CD4-positive, alpha-beta T cell treated with Interleukin-10 for 1 hour (primary cell): Measurements from ENCODE around the gene COA6.

Experiments
- DNase-seq: peaks from one replicate; pipeline ENCODE4 v3.0.0-alpha.2; 2020

Gene COA6, protein sequence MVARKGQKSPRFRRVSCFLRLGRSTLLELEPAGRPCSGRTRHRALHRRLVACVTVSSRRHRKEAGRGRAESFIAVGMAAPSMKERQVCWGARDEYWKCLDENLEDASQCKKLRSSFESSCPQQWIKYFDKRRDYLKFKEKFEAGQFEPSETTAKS

DNA sequence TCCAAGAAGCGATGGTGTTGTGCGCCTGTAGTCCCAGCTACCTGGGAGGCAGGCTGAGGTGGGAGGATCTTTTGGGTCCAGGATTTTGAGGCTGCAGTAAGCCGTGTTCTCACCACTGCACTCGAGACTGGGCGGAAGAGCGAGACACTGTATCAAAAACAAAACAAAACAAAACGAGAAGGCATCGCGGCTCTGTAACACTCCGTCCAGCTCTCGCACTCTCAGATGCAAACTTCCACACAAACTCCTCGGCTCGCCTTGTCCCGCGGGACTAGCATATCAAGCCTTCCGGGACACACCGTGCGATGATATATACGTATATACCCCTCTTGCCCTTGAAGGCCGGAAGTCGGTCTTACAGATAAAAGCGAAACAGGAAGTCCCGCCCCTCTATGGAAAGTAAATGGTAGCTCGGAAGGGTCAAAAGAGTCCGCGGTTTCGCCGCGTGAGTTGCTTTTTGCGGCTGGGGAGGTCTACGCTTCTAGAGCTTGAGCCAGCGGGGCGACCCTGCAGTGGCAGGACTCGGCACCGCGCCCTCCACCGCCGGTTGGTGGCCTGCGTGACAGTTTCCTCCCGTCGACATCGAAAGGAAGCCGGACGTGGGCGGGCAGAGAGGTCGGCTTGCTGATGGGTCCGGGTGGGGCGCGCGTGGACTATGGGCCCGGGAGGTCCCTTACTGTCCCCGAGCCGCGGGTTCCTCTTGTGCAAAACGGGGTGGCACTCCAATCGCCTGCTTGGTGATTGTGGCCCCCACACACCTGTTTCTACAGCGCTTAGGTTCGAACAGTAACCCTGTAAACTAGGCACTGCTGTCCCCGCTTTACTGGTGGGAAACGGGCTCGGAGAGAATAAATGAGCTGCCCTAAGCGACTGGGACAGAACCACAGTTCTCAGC lies at the start of gene COA6:
Gene COA6, plus strand, starts transcription at position 393 of the 895 bp plus-strand sequence. Its CDS starts 11 bp downstream, at position 404.
- peak; percentile 94 for DNase-seq

DNA sequence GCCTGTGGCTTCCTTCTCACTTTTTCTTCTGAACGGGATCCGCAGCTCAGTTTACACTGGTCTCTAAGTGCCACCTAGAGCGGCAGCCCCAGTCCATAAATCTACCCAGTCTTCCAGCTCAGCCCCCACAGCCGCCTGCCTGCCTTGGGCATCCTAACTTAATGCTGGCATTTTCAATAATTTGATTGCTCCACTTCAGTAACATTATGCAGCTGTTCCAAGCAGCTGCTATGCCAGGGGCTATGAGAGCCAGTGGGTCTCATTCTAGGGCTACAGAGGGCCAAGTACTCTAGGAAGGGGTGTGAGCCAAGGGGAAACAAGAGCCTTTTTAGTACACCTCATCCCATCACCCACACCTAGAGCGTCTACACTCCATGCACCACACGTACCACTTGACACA lies 48.4 kb upstream of the COA6 start:
- no peak for DNase-seq

DNA sequence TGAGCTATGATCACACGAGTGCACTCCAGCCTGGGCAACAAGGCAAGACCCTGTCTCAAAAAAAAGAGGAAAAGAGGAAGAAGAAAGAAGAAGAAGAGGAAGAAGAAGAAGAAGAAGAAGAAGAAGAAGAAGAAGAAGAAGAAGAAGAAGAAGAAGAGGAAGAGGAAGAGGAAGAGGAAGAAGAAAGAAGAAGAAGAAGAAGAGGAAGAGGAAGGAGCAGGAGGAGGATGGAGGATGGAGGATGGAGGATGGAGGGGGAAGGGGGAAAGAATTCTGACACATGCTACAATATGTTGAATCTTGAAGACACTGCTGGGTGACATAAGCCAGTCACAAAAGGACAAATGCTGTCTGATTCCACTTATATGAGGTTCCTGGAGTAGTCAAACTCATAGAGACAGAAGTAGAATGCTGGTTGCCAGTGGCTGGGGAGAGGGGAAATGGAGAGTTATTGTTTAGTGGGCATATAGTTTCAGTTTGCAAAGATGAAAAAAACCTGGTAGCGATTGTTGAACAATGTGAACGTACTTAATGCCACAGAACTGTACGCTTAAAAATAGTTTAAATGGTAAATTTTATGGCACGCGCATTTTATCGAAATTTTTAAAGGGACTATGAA lies 47.3 kb upstream of the COA6 start:
- DNase-seq = peak; percentile 13

DNA sequence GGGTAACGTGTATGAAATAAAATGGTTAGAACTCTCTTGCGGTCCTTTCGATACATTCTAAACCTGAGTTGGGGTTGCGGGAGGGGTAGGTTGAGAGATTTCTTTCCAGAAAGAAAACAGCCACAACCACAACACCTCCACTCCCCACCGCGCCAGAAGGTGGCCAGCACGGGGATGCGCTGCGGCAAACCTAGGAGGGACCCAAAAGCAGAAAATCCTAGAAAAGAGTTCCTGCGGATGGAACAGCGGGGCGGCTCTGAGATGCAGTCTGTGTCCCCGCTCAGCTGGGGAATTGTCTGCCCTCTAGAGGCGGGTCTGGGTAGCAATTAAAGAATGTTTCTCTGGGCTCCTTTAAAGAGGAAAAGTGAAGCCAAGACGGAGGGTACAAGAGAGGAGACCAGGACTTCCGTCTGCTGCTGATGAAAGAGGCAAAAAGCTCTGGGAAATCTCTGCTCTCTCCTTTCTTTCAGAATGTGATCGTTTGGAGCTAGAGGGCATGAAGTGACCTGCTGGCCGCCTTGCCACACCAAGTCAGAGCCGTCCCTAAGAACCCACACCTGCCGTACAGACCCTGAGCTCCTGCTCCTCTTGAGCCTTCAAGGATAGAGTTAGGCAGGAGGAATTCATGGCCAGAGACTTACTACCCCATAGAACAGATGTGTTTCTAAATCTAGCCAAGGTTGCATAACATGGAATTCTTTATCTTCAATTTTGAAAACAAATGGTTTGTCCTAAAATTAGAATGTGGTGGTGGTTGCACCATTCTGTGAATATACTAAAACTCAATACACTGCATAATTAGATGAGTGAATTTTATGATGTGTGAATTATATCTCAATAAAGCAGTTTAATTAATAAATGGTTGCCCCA lies 46.5 kb upstream of the COA6 start:
- DNase-seq = peak; percentile 72

DNA sequence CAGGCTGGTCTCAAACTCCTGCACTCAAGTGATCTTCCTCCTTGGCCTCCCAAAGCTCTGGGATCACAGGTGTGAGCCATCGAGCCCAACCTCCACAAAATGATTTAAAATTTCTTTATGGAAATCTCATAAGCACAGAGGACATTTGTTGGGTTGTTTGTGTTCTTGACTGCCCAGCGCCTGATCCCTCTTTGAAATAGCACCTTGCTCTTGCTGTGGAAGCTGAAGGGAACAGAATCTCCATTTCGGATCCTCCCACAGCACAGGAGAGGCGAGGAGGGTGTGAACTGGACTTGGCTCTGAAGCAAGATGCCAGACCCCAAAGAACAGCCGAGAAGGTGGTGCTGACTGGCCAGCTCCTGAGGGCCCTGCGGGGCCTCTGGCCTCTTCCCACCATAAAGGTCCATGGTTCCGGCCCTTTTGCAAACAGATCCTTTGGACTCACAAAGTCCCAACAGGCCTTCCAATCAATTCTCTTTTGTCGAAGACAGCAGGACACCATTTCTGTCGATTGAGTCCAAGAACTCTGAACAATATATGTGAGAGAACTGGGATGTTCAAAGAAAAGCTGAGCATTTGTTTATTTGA lies 45.6 kb upstream of the COA6 start:
- DNase-seq = no peak

DNA sequence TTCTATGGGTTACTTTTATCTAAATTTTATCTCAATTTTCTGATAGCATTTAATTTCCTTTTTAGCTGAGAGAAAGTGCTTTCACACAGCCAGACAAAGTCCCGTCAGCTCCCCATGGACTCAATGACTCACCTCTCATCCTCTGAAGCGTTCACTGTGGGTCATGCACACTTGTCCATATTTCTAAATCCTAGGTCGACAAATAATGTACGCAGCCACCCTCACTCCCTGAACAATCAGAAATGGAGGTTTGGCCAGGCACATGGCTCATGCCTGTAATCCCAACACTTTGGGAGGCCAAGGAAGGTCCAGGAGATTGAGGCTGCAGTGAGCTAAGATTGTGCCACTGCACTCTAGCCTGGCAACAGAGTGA lies 42.4 kb upstream of the COA6 start:
- DNase-seq = no peak

DNA sequence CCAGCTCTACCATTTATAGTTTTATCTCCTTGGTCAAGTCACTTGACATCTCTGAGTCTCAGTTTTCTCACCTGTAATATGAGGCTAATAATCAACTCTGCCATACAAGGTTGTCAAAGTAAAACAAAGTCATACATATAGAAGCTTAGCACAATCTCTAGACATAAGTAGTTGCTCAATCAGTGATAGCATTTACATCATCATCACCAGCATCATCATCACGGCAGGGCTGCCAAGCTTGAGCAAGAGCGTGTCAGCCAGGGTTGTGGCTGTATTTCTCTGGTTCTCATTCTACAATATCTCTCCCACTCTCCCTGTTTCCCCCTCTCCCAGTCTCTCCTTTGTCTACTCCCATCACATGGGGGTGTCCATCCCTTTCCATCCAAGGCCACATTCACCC lies 41.7 kb upstream of the COA6 start:
- no peak for DNase-seq

DNA sequence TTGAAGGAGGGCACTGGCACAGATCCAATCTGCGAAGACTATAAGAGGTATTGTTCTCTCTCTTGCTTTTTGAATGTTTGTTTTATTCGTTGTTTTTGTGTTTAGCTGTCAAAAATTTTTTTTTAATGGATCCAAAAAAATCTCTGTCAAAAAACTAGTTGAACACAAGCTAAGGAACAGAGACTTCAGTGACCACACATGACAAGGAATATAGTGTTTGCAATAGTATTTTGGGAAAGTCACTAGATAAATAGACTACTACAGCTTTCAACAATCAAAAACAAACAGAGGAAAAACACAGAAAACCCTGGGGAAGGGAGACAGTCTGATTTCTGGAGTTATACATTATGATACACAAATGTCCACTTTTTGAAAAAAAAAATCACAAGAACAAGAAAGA lies 36.9 kb upstream of the COA6 start:
- DNase-seq = no peak

DNA sequence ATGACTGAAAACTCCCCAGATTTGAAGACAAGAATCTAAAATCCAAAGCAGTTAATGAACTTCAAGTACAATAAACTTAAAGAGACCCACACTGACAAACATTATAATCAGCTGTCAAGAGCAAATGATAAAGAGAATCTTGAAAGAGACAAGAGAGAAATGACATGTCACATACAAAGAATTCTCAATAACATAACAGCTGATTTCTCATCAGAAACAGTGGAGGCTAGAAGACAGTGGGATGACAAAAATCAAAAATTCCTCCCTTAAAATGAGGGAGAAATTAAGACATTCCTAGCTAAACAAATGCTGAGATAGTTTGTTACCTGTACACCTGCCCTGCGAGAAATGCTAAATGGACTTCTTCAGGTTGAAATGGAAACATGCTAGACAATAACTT lies 36.0 kb upstream of the COA6 start:
- DNase-seq = no peak

DNA sequence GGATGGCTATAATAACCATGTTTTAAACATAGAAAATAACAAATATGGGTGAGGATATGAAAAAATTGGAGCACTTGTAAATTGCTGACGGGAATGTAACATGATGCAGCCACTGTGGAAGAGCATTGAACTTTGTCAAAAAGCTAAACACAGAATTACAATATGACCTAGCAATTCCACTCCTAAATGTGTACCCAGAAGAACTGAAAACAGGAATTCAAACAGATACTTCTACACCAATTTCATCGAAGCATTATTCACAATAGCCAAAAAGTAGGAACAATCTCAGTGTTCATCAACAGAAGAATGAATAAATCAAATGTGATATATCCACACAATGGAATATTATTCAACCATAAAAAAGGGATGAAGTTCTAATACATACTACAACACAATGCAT lies 32.7 kb upstream of the COA6 start:
- no peak for DNase-seq

DNA sequence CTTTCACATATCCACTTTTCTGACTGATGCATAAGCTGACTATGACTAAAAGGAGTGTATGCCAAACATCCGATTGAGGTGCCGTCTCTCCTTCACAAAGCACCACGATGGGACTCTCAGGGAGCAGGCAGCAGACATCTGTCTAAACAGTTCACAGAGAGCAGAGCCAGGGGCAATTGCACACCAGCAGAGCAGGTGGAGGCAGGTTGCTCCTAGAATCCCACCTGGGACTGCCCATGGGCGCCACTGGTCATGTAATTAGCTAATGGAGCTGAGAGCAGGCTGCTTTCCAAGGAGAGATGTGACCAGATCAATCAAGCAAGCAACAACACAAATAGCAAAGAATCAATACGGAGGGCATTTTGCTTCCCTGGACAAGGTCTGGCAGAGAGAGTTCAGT lies 30.5 kb upstream of the COA6 start:
- DNase-seq = no peak

DNA sequence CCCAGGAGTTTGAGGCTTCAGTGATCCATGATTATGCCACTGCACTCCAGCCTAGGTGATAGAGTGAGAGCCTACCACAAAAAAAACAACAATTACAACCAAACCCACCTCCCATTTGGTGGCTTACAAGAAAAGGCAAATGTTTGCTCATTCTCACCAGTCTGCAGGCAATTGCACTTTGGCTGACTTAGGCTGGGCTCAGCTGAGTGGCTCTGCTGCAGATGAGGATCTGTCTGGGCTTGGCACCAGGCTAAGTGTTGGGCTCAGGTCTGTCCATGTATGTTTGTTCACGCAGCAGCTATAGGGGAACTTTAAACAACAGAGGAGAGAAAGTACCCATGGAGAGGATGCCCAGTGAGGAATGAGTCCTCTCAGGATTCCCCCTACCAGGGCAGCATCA lies 28.0 kb upstream of the COA6 start:
- DNase-seq = no peak

DNA sequence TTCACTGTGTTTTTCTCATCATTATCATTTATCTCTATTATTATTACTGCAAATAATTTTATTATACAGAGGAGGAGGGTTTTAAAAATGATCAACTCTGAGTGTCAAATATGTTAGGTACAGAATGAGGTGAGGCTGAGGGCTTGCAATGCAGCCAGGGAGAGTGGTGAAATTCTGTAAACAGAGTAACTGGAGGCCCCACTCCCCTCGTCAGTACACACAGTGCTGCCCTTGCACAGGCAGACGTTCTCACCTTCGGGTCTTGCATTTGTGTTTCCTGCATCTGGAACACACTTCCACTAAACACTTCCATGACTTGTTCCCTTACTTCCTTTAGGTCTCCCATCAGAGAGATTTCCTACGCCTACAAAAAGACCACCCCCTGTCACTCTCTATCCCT lies 24.3 kb upstream of the COA6 start:
- DNase-seq = no peak

DNA sequence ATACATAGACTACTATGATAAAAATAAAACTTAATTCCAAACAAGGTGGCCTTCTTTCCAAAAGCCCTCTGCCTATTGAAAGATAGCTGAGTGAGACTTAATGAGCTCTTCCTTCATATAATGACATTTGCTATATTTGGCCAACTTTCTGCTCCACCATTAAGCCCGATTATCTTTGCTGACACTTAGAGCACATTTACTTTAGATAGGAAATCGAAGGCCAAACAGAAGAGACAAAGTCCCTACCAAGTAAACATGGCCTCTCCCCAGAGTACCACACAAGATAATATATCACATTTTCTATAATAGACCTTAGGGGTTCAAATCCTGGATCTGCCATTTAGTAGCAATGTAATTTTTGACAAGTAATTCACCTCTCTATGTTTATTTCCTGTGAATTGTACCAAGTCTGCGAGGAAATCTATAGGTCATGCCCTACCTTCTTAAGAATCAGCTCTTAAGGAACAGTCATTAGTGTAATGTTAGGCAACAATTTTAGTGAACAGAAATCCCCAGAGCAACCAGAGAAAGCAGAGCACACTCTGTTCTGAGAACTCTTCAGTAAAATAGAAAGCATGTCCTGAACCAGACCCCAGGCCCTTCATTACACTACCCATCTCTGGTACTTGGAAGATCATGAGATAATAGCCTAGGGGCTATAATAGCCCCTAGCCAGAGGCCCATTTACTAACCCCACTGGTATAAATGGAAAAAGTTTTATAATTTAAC lies 17.3 kb upstream of the COA6 start:
- no peak for DNase-seq

DNA sequence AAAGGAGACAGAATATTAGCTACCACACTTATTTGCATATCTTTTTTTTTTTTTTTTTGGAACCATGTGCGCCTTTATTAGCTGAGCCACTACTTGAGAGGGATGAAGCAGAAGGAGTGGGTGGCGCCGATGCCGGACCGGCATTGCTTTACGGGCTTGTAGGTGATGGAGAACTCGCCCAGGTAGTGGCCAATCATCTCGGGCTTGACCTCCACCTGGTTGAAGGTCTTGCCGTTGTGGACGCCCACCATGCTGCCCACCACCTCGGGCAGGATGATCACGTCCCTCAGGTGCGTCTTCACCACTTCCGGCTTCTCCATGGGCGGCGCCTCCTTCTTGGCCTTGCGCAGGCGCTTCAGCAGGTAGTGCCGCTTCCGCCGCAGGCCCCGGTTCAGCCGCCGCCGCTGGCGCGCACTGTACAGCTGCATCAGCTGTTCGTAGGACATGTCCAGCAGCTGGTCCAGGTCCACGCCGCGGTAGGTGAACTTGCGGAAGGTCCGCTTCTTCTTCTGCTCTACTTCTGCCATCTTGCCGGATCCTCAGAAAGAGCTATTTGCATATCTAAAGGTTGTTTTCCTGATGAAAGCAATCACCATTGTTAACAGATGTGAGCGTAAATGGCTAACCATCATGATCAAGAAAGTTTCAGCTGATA lies 16.5 kb upstream of the COA6 start:
- DNase-seq = peak; percentile 66

DNA sequence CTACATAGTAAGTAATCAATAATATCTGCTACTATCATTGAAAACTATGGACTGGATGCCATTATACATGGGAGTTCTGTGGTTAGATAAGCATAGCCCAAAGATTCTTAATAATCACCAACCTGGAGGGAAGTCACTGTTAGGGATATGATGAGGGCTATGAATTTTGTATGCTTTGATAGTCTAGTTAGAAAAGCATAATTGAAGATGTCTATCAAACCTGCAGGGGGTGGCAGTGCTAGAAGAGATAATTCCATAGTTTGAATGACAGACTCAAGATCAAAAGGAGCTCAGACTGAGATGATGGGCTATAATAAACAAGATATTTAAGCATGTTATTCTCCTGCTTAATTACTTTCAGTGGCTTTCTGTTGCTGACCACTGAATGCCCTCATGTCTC lies 15.4 kb upstream of the COA6 start:
- DNase-seq = no peak

DNA sequence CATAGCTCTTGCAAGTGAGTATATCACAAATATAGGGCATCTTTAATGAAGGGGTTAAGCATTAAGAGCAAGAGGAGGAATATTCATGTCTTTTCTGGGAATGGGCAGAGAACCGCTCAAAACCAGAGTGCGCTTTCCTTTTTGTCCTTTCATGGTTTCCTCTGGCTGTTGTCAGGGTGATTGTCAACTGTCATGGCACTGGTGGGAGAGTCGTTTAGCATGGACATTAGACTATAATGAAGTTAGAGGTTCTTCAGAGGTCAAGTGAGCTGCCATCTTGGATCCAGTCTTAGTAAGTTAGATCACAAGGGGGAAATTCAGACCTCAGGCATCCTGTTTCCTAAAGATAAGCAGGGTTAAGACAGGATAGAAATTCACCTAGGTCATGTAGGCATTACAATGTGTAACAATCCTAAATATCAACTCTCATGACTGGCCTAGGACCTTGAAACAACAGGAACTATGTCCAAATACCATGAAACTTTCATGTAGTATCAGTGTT lies 12.1 kb upstream of the COA6 start:
- DNase-seq = no peak

DNA sequence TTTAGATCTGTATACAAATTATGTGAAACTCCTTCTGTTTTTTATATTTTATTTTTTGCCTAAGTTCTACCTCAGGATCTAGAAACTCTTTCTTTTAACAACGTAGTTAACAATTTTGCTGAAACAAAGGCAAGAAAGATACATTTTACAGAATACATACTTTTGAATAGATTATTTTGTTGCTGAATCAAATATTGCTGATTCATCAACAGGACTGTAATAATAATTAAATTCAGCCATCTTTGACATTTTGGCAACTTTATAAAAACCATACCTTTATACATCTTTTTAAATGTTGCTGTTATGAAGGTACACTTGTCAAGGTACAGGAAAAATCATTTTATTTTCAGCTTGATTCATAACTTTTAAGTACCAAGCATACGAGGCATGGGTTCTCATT lies 10.7 kb upstream of the COA6 start:
- DNase-seq = no peak

DNA sequence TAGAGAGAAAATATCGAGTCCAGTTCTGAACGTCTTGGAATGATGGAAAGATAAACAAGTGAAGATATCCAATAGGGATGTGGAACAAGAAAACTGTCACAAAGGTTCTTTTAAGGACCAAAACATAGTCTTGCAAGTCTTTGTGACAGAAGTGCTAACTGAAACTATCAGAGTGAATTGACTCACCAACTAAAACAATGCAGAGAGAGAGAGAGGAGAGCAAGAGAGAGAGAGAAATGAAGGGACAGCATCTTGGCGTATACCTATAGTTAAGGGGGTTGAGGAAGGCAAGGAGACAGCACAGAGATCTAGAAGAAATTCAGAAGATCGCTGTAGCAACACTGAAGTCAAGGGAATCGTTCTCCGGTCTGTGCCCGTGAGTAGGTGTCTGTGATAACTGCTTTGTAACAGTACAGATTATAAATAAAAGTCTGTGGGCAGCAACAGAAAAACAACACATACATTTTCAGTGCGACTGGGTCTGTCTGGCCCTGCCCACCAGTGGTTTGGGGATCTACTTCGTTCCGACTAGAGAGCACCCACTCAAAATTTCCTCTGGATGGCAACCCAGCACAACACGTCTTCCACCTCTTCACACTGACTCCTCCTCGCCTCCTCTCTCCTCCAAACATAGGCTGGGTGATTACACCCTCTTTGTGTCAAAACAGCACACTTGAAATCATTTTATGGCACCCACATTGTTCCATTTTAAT lies 4.8 kb upstream of the COA6 start:
- DNase-seq = peak; percentile 38

DNA sequence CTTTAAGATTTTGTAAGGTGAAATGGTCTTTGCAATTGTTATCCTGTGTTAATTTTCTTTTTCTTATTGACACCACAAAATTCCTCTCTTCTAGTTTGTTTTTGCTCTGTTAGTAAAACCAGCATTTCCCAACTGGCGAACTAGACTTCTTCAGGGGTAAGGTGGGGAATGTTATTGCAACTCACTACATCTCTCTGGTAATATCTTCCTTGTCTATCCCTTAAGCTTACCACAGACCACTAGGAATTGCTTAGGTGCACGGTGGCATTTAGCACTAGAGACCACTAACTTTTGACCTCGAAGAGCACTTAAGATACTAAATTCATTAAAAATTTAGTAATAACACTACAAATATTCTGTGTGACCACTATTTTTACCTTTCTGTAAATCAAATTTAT lies 4.2 kb upstream of the COA6 start:
- DNase-seq = no peak

DNA sequence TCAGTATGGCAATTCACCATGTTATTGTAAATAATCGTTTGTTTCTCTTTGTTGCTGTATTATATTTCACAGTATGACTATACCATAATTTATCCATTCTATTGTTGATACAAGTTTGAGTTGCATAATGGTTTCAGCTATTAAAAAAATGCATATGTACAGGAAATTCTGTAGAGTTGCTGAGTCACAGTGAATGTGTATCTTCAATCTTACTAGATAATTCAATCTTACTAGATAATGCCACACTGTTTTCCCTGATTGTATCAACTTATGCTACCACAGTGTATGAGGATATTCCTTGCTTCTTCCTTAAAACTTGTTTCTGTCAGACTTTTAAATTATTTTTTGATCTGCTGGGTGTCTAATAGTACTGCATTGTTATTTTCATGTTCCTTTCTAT lies 3.5 kb upstream of the COA6 start:
- DNase-seq = no peak
